ENCODE data around the gene HSP90B1. TPM values are rescaled to one million over a fixed set of nuclear protein-coding genes. Genes with fewer than 3 reads are reported as not detected.
A peak's percentile ranks its signal among the peaks of the same experiment; 100 is the strongest.

The HSP90B1 gene
- total and polyA plus RNA-seq, 2 of the 13 experiments (the other 11 are each of a cell fraction or from before 2014, with no cell fraction given): 800 to 954 TPM

DNA sequence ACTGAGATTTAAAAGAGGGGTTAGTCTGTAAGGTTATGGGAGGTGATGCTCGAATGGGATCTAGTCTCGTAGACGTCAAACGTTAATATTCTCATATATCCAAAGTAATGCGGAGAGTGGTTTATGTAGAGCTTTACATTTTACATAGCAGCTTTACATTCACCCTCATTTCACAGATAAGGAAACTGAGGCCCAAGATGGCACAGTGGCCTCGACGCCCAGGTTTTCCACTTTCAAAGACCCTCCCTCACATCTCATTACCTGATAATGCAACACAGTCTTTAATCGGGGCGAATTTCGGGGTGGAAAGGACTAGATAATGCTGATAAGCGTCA lies 35.0 kb downstream of the HSP90B1 start:
- H3K36me3 ChIP-seq (replicated peaks in 1 of 2; ENCODE audit: control insufficient read depth in 1 of 2, insufficient read depth in 2 of 2, low read length in 2 of 2): peaks cover 0 to 12% of the 10 kb centered on the region in 2 experiments; a peak in 1 of 5 replicates
- H3K9me3 ChIP-seq (ENCODE audit: low read length): no peaks in the 10 kb centered on the region
- intact Hi-C loops (cut with micrococcal nuclease; ENCODE audit: unreplicated experiment) (loop anchor here (1.0 to 10.0 kb wide), 3 partner anchors 8 to 170 kb away; partner anchors contain the start of genes HSP90B1 and NFYB), in situ Hi-C loops (cut with HindIII; ENCODE audit: extremely low pct_ligation_motif_present, low pct_unique_long_range_greater_than_20kb) (no loop called here)
- CTCF ChIA-PET (ENCODE audit: low intra/inter-chr PET ratio, low total read pairs): no interaction called here
- no peaks in the 10 kb centered on the region for H4K20me1 ChIP-seq (ENCODE audit: insufficient read depth, low read length)
- H3K79me2 ChIP-seq (ENCODE audit: insufficient read depth, low read length): peaks cover 62% of the 10 kb centered on the region
- POLR2A ChIA-PET: interaction anchor here (0.8 to 3.6 kb wide), 13 partner anchors 9 to 321 kb away, joined by 3 to 118 read pairs (median 8); partner anchors contain the start of genes HCFC2, HSP90B1, NFYB and NT5DC3
- FAIRE-seq: no peak
- 0% methylated on average over 11 of the region's 11 CpGs for WGBS (ENCODE audit: low lambda C conversion rate)
- peak overlapping the region; percentile 91 for H3K9ac ChIP-seq (ENCODE audit: insufficient read depth, low read depth, low read length)
- no peak for ATAC-seq
- peak overlapping the region; percentile 71 for H2AFZ ChIP-seq (ENCODE audit: low read length)
- no peak for DNase-seq (ENCODE audit: low spot score)
- peak overlapping the region; percentile 86 for H3K27ac ChIP-seq (ENCODE audit: extremely low read length, insufficient read depth, low read length)
- peak overlapping the region; percentile 68 to 88 (median 82) for H3K4me3 ChIP-seq (replicated peaks in 1 of 3; ENCODE audit: insufficient read depth in 1 of 3, low read depth in 2 of 3, low read length in 3 of 3)
- H3K4me2 ChIP-seq (ENCODE audit: low read depth, low read length): peak overlapping the region; percentile 75
- H3K27me3 ChIP-seq (ENCODE audit: control insufficient read depth in 1 of 2, insufficient read depth in 2 of 2, low read length in 2 of 2): no peaks in the 10 kb centered on the region; a peak in 1 of 5 replicates
- TSS peak; percentile 93 for BruUV-seq (replicated peaks)
- peaks cover 62% of the 10 kb centered on the region for H3K4me1 ChIP-seq (ENCODE audit: insufficient read depth, low read length)
- TF ChIP-seq ZNF614 (CRISPR knock-in tag; IDR thresholded peaks at IDR 0.05; ENCODE audit: borderline replicate concordance) (no peak), ZNF549 (CRISPR knock-in tag; IDR thresholded peaks at IDR 0.05) (0 out of 2 replicates have a peak, but pooled peaks have one; percentile 8), MIER3 (CRISPR knock-in tag; IDR thresholded peaks at IDR 0.05; ENCODE audit: borderline replicate concordance) (no peak), NFRKB (IDR thresholded peaks at IDR 0.05) (no peak), TOPORS (CRISPR knock-in tag; IDR thresholded peaks at IDR 0.05) (peak; percentile 59; the same call in 1 of the 2 replicates), GATAD1 (CRISPR knock-in tag; IDR thresholded peaks at IDR 0.05) (no peak), ZNF678 (CRISPR knock-in tag; IDR thresholded peaks at IDR 0.05) (no peak), TP53 (CRISPR knock-in tag; conservative IDR thresholded peaks at IDR 0.05) (no peak), ESRRA (CRISPR knock-in tag; IDR thresholded peaks at IDR 0.05; ENCODE audit: low read depth) (no peak), RFXANK (CRISPR knock-in tag; IDR thresholded peaks at IDR 0.05) (no peak), NFYB (CRISPR knock-in tag; IDR thresholded peaks at IDR 0.05) (no peak), TAF1 (CRISPR knock-in tag; IDR thresholded peaks at IDR 0.05) (no peak), ZBTB20 (CRISPR knock-in tag; IDR thresholded peaks at IDR 0.05; ENCODE audit: borderline replicate concordance, low read depth) (peak; percentile 25; the same call in 1 of the 2 replicates), FOXA3 (CRISPR knock-in tag; IDR thresholded peaks at IDR 0.05) (no peak)
- TF ChIP-seq, protein P1, sequence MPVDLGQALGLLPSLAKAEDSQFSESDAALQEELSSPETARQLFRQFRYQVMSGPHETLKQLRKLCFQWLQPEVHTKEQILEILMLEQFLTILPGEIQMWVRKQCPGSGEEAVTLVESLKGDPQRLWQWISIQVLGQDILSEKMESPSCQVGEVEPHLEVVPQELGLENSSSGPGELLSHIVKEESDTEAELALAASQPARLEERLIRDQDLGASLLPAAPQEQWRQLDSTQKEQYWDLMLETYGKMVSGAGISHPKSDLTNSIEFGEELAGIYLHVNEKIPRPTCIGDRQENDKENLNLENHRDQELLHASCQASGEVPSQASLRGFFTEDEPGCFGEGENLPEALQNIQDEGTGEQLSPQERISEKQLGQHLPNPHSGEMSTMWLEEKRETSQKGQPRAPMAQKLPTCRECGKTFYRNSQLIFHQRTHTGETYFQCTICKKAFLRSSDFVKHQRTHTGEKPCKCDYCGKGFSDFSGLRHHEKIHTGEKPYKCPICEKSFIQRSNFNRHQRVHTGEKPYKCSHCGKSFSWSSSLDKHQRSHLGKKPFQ (CRISPR knock-in tag; IDR thresholded peaks at IDR 0.05; ENCODE audit: insufficient replicate concordance): peak; percentile 38
- TF ChIP-seq, protein P2, sequence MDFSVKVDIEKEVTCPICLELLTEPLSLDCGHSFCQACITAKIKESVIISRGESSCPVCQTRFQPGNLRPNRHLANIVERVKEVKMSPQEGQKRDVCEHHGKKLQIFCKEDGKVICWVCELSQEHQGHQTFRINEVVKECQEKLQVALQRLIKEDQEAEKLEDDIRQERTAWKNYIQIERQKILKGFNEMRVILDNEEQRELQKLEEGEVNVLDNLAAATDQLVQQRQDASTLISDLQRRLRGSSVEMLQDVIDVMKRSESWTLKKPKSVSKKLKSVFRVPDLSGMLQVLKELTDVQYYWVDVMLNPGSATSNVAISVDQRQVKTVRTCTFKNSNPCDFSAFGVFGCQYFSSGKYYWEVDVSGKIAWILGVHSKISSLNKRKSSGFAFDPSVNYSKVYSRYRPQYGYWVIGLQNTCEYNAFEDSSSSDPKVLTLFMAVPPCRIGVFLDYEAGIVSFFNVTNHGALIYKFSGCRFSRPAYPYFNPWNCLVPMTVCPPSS (IDR thresholded peaks at IDR 0.05): no peak
- TF ChIP-seq, protein P3, sequence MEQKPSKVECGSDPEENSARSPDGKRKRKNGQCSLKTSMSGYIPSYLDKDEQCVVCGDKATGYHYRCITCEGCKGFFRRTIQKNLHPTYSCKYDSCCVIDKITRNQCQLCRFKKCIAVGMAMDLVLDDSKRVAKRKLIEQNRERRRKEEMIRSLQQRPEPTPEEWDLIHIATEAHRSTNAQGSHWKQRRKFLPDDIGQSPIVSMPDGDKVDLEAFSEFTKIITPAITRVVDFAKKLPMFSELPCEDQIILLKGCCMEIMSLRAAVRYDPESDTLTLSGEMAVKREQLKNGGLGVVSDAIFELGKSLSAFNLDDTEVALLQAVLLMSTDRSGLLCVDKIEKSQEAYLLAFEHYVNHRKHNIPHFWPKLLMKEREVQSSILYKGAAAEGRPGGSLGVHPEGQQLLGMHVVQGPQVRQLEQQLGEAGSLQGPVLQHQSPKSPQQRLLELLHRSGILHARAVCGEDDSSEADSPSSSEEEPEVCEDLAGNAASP (CRISPR knock-in tag; IDR thresholded peaks at IDR 0.05; ENCODE audit: borderline replicate concordance): no peak
- TF ChIP-seq, protein P4, sequence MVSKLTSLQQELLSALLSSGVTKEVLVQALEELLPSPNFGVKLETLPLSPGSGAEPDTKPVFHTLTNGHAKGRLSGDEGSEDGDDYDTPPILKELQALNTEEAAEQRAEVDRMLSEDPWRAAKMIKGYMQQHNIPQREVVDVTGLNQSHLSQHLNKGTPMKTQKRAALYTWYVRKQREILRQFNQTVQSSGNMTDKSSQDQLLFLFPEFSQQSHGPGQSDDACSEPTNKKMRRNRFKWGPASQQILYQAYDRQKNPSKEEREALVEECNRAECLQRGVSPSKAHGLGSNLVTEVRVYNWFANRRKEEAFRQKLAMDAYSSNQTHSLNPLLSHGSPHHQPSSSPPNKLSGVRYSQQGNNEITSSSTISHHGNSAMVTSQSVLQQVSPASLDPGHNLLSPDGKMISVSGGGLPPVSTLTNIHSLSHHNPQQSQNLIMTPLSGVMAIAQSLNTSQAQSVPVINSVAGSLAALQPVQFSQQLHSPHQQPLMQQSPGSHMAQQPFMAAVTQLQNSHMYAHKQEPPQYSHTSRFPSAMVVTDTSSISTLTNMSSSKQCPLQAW (CRISPR knock-in tag; IDR thresholded peaks at IDR 0.05): no peak
- TF ChIP-seq, protein P5, sequence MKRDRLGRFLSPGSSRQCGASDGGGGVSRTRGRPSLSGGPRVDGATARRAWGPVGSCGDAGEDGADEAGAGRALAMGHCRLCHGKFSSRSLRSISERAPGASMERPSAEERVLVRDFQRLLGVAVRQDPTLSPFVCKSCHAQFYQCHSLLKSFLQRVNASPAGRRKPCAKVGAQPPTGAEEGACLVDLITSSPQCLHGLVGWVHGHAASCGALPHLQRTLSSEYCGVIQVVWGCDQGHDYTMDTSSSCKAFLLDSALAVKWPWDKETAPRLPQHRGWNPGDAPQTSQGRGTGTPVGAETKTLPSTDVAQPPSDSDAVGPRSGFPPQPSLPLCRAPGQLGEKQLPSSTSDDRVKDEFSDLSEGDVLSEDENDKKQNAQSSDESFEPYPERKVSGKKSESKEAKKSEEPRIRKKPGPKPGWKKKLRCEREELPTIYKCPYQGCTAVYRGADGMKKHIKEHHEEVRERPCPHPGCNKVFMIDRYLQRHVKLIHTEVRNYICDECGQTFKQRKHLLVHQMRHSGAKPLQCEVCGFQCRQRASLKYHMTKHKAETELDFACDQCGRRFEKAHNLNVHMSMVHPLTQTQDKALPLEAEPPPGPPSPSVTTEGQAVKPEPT (CRISPR knock-in tag; IDR thresholded peaks at IDR 0.05; ENCODE audit: low read depth): no peak
